HFF-Myc (cell line): ENCODE measurements around the gene COL16A1.

ENCODE experiments used
- DNase-seq: peaks from one replicate; pipeline ENCODE4 v3.0.0-alpha.2; 2011; ENCODE audit warnings: low read depth; ENCODE audit errors: extremely low read depth
- H3K4me3 ChIP-seq: replicated peaks from 2 replicates; pipeline ENCODE4 v1.5.1; 2011; ENCODE audit warnings: low read depth, mild to moderate bottlenecking, control low read depth, low read length
- TF ChIP-seq, protein P1 (sequence below): IDR thresholded peaks from 2 replicates; pipeline ENCODE4 v1.5.1; 2012; ENCODE audit warnings: mild to moderate bottlenecking, low read depth, low read length, control low read depth; ENCODE audit errors: missing control alignments

The COL16A1 gene

GRCh38 chr1:31648190-31648589, 55.6 kb downstream of the COL16A1 start:
- TF ChIP-seq, protein P1, sequence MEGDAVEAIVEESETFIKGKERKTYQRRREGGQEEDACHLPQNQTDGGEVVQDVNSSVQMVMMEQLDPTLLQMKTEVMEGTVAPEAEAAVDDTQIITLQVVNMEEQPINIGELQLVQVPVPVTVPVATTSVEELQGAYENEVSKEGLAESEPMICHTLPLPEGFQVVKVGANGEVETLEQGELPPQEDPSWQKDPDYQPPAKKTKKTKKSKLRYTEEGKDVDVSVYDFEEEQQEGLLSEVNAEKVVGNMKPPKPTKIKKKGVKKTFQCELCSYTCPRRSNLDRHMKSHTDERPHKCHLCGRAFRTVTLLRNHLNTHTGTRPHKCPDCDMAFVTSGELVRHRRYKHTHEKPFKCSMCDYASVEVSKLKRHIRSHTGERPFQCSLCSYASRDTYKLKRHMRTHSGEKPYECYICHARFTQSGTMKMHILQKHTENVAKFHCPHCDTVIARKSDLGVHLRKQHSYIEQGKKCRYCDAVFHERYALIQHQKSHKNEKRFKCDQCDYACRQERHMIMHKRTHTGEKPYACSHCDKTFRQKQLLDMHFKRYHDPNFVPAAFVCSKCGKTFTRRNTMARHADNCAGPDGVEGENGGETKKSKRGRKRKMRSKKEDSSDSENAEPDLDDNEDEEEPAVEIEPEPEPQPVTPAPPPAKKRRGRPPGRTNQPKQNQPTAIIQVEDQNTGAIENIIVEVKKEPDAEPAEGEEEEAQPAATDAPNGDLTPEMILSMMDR: no peak
- H3K4me3 ChIP-seq: no peak overlapping the region
- DNase-seq: no peak

DNA sequence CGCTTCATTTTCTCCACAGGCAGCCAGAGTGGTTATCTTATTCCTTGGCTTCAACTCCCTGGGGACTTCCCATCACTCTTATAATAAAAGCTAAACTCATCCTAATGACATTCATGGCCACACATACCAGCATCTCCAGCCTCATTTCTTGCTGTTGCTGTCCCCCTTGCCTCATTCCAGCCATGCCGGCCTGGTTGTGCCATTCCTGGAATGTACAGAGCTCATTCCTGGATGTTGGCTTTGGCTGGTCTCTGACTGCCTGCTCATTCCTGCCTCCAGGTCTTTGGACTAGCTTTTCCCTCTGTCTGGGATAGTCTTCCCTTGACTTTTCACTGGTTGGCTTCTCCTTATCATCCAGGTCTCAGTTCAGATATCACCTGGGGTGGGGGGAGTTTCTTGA, 56.7 kb downstream of the COL16A1 start:
- no peak for DNase-seq
- TF ChIP-seq, protein P1: no peak
- no peak overlapping the region for H3K4me3 ChIP-seq

GRCh38 chr1:31646259-31646960, 57.4 kb downstream of the COL16A1 start:
- H3K4me3 ChIP-seq: no peak overlapping the region
- no peak for DNase-seq
- TF ChIP-seq, protein P1: no peak

GRCh38 chr1:31645274-31645568, 58.6 kb downstream of the COL16A1 start:
- peak overlapping the region; percentile 81 for H3K4me3 ChIP-seq
- no peak for DNase-seq
- TF ChIP-seq, protein P1: no peak

DNA sequence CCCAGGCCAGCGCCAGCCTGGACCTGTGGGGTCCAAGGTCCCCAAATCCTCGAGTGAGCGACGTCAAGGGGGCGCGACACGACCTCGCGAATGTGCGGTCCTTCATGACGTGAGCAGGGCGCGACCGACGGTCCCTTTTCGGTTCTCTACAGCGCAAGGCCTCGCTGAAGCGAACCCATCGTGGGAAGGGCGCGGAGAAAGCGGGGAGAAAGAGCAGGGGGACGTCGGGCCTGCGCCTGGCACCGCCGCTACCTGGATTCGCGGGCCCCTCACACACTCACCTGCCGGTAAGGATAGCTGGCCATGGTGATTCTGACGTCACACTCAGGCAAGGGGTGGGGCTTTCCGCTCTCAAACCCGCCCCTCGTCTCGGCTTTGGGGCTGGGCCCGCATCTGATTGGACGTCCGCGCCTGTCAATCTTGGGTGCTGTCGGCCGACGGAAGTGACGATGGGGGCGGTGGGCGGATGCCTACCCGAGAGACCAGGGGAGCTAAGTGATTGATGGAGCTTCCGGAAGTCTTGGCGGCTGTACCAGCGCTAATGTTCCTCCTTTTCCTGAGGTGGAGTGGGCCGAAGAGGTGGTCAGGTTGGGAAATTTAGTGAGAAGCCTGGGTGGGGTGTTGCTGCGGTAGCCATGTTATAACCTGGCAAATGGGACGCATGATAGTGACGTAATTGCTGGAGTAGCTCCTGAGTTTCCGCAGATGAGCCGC, 59.1 kb downstream of the COL16A1 start, which contains the start of gene PEF1:
PEF1 (minus strand) TSS at position 317 of the 714 bp plus-strand sequence; CDS start at position 305, 12 bp downstream.
- TF ChIP-seq, protein P1: no peak
- DNase-seq: peak; percentile 95
- H3K4me3 ChIP-seq: peak within 1 kb of the TSS; percentile 81

DNA sequence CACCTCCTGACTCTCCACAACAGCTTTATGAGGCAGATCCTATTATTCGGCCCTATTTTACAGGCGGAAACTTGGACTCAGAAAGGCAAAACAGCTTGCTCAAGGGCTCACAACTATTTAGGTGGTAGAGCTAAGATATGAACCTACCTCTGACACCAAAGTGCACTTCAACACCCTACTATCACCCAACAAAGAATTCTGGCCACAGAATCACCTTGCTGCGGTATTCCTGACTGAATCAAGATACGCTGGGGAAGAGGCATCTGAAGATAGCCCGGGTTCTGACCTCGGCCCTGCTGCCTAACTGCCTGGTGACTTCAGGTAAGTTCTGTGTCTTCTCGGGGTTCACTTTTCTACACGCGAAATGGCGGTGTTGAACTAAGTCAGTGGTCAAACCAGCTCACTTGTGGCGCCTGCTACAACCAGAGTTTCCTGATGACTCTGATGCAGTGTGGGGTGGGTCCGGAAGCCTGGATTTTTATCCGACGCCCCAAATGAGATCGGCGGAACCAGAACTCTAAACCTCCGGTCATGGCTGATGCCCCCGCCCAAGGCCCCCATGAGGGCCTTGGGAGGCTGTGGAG, 59.7 kb downstream of the COL16A1 start:
- TF ChIP-seq, protein P1: no peak
- peak overlapping the region; percentile 81 for H3K4me3 ChIP-seq
- no peak for DNase-seq
